HCT116 (cell line): ENCODE data around the gene SULT1A2. TPM values are rescaled to one million over a fixed set of nuclear protein-coding genes. Genes with fewer than 3 reads are reported as not detected.
A peak's percentile ranks its signal among the peaks of the same experiment; 100 is the strongest.
"Not testable (repeated sequence)": the region's sequence is repeated elsewhere in the genome, so short reads cannot be mapped to it uniquely, and the experiment has no call there.

ENCODE experiments used
- ATAC-seq: fragments of 200-7000 bp; cut with Tn5 transposase; 2 replicates; pipeline ENCODE4 v1.9.1; 2020; ENCODE audit warnings: mild to moderate bottlenecking, moderate library complexity
- BruUV-seq: library from RNA; stranded (reverse); fragments of 400-500 nt; replicated peaks from 2 replicates; lab custom pipeline; 2021; lab: Mats Ljungman, UMichigan
- CTCF ChIA-PET: fragments of 300-600 bp; sonication (Branson Sonifier 250); formaldehyde crosslinking; loops from one replicate; lab custom pipeline; 2021; ENCODE audit warnings: antibody characterized with exemption; lab: Charles Lee
- POLR2A ChIA-PET: fragments of 300-600, 350-600 bp; sonication (Branson Sonifier 250); formaldehyde crosslinking; loops from one replicate; lab custom pipeline; 2021; ENCODE audit warnings: antibody characterized with exemption; lab: Charles Lee
- RAD21 ChIA-PET, 2 experiments: fragments of 300-600 bp; sonication (Branson Sonifier 250); formaldehyde crosslinking; loops; one replicate each; lab custom pipeline; 2023; ENCODE audit warnings: low total read pairs in 2 of 2; ENCODE audit not compliant: uncharacterized antibody in 2 of 2, unreplicated experiment in 2 of 2, low non-redundant PET in 1 of 2; lab: Charles Lee
- DNase-seq: peaks from one replicate; pipeline ENCODE4 v3.0.0-alpha.2; 2010; ENCODE audit warnings: low read depth, low spot score
- H2AFZ ChIP-seq: fragments of 200-600 bp; shearing (Covaris generic), sonication (generic); 2 replicates; pipeline ENCODE4 v1.6.1; 2017; ENCODE audit warnings: low read depth, mixed run types, mixed read lengths, antibody characterized with exemption, low read length; ENCODE audit not compliant: poor library complexity, severe bottlenecking
- H3K27ac ChIP-seq: 2 replicates; pipeline ENCODE4 v1.5.1; 2012; ENCODE audit warnings: low read depth, low read length
- H3K27me3 ChIP-seq: fragments of 200-600 bp; sonication (generic); 2 replicates; pipeline ENCODE4 v1.6.1; 2016; ENCODE audit warnings: mixed run types, low read length, mixed read lengths; ENCODE audit not compliant: insufficient read depth
- H3K36me3 ChIP-seq, 2 experiments: fragments of 200-500 bp in 1 of 2; fragments of 200-600 bp in 1 of 2; sonication (Bioruptor generic) in 1 of 2; sonication (generic) in 1 of 2; 2 replicates each; pipeline versions ENCODE4 v1.5.1 to v1.6.1; 2014 to 2016; ENCODE audit warnings: low read length in 2 of 2, inconsistent platforms in 1 of 2, mixed read lengths in 1 of 2, mixed run types in 1 of 2; ENCODE audit not compliant: insufficient read depth in 2 of 2, control insufficient read depth in 1 of 2
- H3K4me1 ChIP-seq, 2 experiments: fragments of 200-600 bp in 1 of 2; sonication (generic) in 1 of 2; 2 replicates each; pipeline versions ENCODE4 v1.5.1 to v1.6.1; 2012 to 2017; ENCODE audit warnings: low read length in 2 of 2, inconsistent platforms in 1 of 2, mild to moderate bottlenecking in 1 of 2, mixed read lengths in 1 of 2, mixed run types in 1 of 2, moderate library complexity in 1 of 2; ENCODE audit not compliant: insufficient read depth in 2 of 2, control insufficient read depth in 1 of 2
- H3K4me2 ChIP-seq: fragments of 200-600 bp; sonication (generic); 2 replicates; pipeline ENCODE4 v1.6.1; 2017; ENCODE audit warnings: mixed run types, low read length, mixed read lengths
- H3K4me3 ChIP-seq, 2 experiments: fragments of 200-600 bp in 1 of 2; sonication (generic) in 1 of 2; replicated peaks in 1 of 2; 2 replicates each; pipeline ENCODE4 v1.5.1; 2011 to 2016; ENCODE audit warnings: low read length in 2 of 2, control low read depth in 1 of 2, low read depth in 1 of 2, mild to moderate bottlenecking in 1 of 2, mixed read lengths in 1 of 2, mixed run types in 1 of 2
- H3K79me2 ChIP-seq: fragments of 200-600 bp; sonication (generic); 2 replicates; pipeline ENCODE4 v1.6.1; 2017; ENCODE audit warnings: mild to moderate bottlenecking, mixed run types, low read length, moderate library complexity, mixed read lengths; ENCODE audit not compliant: insufficient read depth
- H3K9ac ChIP-seq: fragments of 200-600 bp; sonication (generic); 2 replicates; pipeline ENCODE4 v1.6.1; 2016; ENCODE audit warnings: low read length, mixed read lengths
- H3K9me2 ChIP-seq: fragments of 200-600 bp; sonication (generic), shearing (Covaris generic); 2 replicates; pipeline ENCODE4 v1.6.1; 2017; ENCODE audit warnings: mixed run types, mild to moderate bottlenecking, moderate library complexity; ENCODE audit not compliant: insufficient read depth
- H3K9me3 ChIP-seq, 2 experiments: fragments of 200-500 bp in 1 of 2; fragments of 200-600 bp in 1 of 2; sonication (Bioruptor generic) in 1 of 2; sonication (generic) in 1 of 2; 2 replicates each; pipeline ENCODE4 v1.6.1; 2014 to 2017; ENCODE audit warnings: low read length in 2 of 2, mixed read lengths in 2 of 2, inconsistent platforms in 1 of 2, low read depth in 1 of 2, mild to moderate bottlenecking in 1 of 2, mixed run types in 1 of 2, moderate library complexity in 1 of 2; ENCODE audit not compliant: control insufficient read depth in 1 of 2, insufficient read depth in 1 of 2
- H4K20me1 ChIP-seq: fragments of 200-600 bp; sonication (generic), shearing (Covaris generic); 2 replicates; pipeline ENCODE4 v1.6.1; 2017; ENCODE audit warnings: mixed run types, mild to moderate bottlenecking, moderate library complexity; ENCODE audit not compliant: insufficient read depth
- ELF1 ChIP-seq: IDR thresholded peaks from 2 replicates; pipeline ENCODE4 v1.6.1; 2012; ENCODE audit warnings: low read depth, borderline replicate concordance
- MAX ChIP-seq: IDR thresholded peaks from 2 replicates; pipeline ENCODE4 v1.6.1; 2012
- POLR2AphosphoS5 ChIP-seq: IDR thresholded peaks from 2 replicates; pipeline ENCODE4 v1.6.1; 2011; ENCODE audit warnings: mild to moderate bottlenecking, low read depth, low read length, moderate library complexity
- REST ChIP-seq: IDR thresholded peaks from 2 replicates; pipeline ENCODE4 v1.6.1; 2012; ENCODE audit warnings: low read depth
- SIN3A ChIP-seq: IDR thresholded peaks from 2 replicates; pipeline ENCODE4 v1.6.1; 2012; ENCODE audit warnings: low read depth
- TCF7L2 ChIP-seq: IDR thresholded peaks from 2 replicates; pipeline ENCODE4 v1.7.0; 2011; ENCODE audit warnings: borderline replicate concordance, inconsistent platforms; ENCODE audit not compliant: insufficient read depth, insufficient read length; ENCODE audit errors: extremely low read depth
- ZFX ChIP-seq: fragments of 450-650 bp; IDR thresholded peaks from 2 replicates; pipeline ENCODE4 v1.6.1; 2017
- intact Hi-C: fragments of 100-400 bp; cut with micrococcal nuclease; formaldehyde crosslinking; loops from 2 replicates; pipeline ENCODE4 v1.10.0; 2022
- total RNA-seq: library from RNA; stranded (reverse); gene quantifications from one replicate; pipeline ENCODE4 v1.2.1, GENCODE V29; 2021; ENCODE audit not compliant: unreplicated experiment

Gene SULT1A2
- total RNA-seq, 1 experiment from 2014 or later = 1.9 TPM

DNA sequence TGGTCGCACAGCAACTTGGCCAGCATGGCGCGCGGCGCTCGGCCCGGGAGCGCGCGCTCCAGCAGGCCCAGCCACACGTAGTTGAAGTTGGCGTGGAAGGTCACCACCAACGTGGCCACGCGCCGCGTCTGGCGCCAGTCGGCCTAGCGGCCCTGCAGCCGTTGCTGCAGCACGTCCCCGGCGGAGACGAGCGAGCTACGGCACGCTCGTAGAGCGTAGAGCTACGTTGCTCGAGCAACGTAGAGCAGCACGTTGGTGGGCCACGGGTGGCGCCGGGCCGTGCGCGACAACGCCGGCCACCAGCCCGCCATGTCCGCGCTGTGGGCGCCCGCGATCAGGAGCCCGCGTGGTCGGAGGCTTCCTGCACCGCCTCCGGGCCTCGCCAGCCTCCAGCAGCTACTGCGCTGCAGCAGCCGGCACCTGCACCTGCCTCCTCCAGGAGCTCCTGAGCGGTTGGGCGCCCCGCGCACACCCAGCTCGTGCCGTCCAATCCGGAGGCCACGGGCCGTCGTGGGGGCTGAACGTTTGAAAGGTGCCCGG, 26.4 kb upstream of the SULT1A2 start:
- peak overlapping the region; percentile 48 to 60 for H3K4me3 ChIP-seq
- no peak overlapping the region for H2AFZ ChIP-seq
- ChIA-PET POLR2A (interaction anchor here (0.6 kb wide), 1 partner anchor 13 kb away, joined by 5 read pairs; no protein-coding TSS in a partner anchor), RAD21 (interaction anchor here in 1 of 2 experiments (0.6 kb wide), 1 partner anchor 240 kb away, joined by 4 read pairs; the partner anchor contains the start of gene SH2B1), CTCF (no interaction called here)
- intact Hi-C loops = no loop called here
- H3K27me3 ChIP-seq = no peaks in the 10 kb centered on the region
- no peaks in the 10 kb centered on the region for H3K79me2 ChIP-seq
- no peaks in the 10 kb centered on the region for H4K20me1 ChIP-seq
- DNase-seq = peak; percentile 43
- peak overlapping the region; percentile 38; the same call in 1 of the 2 replicates for H3K27ac ChIP-seq
- no peaks in the 10 kb centered on the region for H3K4me1 ChIP-seq
- H3K4me2 ChIP-seq = peak overlapping the region; percentile 68
- no peaks in the 10 kb centered on the region for H3K9me2 ChIP-seq
- BruUV-seq = no TSS peak
- peak; percentile 97 for ATAC-seq
- no peaks in the 10 kb centered on the region for H3K36me3 ChIP-seq
- H3K9ac ChIP-seq = peak overlapping the region; percentile 61
- no peak for TF ChIP-seq REST
- TF ChIP-seq SIN3A = 0 out of 2 replicates have a peak, but pooled peaks have one; percentile 29
- TF ChIP-seq POLR2AphosphoS5 = peak; percentile 42
- TF ChIP-seq ZFX = peak; percentile 51; the same call in 1 of the 2 replicates
- peak; percentile 74; the same call in 1 of the 2 replicates for TF ChIP-seq MAX
- no peak for TF ChIP-seq TCF7L2
- no peak for TF ChIP-seq ELF1
- no peaks in the 10 kb centered on the region for H3K9me3 ChIP-seq

GRCh38 chr16:28622532-28623171, 25.8 kb upstream of the SULT1A2 start:
- H3K4me3 ChIP-seq = peak overlapping the region; percentile 48 to 60
- RAD21 ChIA-PET = interaction anchor here in 1 of 2 experiments (0.6 kb wide), 1 partner anchor 241 kb away, joined by 4 read pairs; the partner anchor contains the start of gene SH2B1
- H3K79me2 ChIP-seq, H3K27me3 ChIP-seq, H2AFZ ChIP-seq, H4K20me1 ChIP-seq, intact Hi-C loops, H3K9me3 ChIP-seq, CTCF ChIA-PET, H3K27ac ChIP-seq, H3K9me2 ChIP-seq, BruUV-seq, H3K4me1 ChIP-seq, DNase-seq, H3K36me3 ChIP-seq: not testable (repeated sequence)
- peak overlapping the region; percentile 61 for H3K9ac ChIP-seq
- POLR2A ChIA-PET = interaction anchor here (0.6 kb wide), 1 partner anchor 13 kb away, joined by 5 read pairs; no protein-coding TSS in a partner anchor
- ATAC-seq = peak; percentile 25
- H3K4me2 ChIP-seq = peak overlapping the region; percentile 68
